ENCODE data around the gene KRTAP5-10. TPM values are rescaled to one million over a fixed set of nuclear protein-coding genes. Genes with fewer than 3 reads are reported as not detected.

Gene KRTAP5-10
- total RNA-seq, 2 donors from 2014 or later = 0.37 TPM; not detected in 1

DNA sequence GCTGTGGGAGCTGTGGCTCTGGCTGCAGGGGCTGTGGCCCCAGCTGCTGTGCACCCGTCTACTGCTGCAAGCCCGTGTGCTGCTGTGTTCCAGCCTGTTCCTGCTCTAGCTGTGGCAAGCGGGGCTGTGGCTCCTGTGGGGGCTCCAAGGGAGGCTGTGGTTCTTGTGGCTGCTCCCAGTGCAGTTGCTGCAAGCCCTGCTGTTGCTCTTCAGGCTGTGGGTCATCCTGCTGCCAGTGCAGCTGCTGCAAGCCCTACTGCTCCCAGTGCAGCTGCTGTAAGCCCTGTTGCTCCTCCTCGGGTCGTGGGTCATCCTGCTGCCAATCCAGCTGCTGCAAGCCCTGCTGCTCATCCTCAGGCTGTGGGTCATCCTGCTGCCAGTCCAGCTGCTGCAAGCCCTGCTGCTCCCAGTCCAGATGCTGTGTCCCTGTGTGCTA, 16.6 kb upstream of the KRTAP5-10 start:
- DNase-seq = no peak
- intact Hi-C loops (cut with DNase I) = no loop called here
- Histone ChIP-seq H3K4me3 (no peak overlapping the region), H3K4me1 (no peaks in the 10 kb centered on the region), H3K9me3 (no peaks in the 10 kb centered on the region), H3K27me3 (no peaks in the 10 kb centered on the region), H3K27ac (no peak overlapping the region), H3K9ac (ENCODE audit: low read depth in 2 of 2, low read length in 2 of 2) (no peak overlapping the region), H3K36me3 (no peaks in the 10 kb centered on the region)
- TF ChIP-seq, protein P1, sequence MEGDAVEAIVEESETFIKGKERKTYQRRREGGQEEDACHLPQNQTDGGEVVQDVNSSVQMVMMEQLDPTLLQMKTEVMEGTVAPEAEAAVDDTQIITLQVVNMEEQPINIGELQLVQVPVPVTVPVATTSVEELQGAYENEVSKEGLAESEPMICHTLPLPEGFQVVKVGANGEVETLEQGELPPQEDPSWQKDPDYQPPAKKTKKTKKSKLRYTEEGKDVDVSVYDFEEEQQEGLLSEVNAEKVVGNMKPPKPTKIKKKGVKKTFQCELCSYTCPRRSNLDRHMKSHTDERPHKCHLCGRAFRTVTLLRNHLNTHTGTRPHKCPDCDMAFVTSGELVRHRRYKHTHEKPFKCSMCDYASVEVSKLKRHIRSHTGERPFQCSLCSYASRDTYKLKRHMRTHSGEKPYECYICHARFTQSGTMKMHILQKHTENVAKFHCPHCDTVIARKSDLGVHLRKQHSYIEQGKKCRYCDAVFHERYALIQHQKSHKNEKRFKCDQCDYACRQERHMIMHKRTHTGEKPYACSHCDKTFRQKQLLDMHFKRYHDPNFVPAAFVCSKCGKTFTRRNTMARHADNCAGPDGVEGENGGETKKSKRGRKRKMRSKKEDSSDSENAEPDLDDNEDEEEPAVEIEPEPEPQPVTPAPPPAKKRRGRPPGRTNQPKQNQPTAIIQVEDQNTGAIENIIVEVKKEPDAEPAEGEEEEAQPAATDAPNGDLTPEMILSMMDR (IDR thresholded peaks at IDR 0.05) = no peak

DNA sequence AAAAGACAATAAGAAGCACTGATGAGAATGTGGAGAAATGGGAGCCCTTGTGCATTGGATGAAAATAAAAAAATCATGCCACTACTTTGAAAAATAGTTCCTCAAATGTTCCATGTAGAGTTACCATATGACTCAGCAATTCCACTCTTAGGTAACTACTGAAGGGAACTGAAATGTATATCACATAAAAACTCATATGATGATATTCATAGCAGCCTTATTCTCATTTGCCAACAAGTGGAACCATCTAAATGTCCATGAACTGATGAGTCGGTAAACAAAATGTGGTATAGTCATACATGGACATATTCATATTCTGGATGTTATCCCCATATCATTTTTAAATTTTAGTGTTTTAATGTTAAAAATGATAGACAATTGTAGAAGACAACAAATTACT, 13.7 kb upstream of the KRTAP5-10 start:
- TF ChIP-seq, protein P1 (IDR thresholded peaks at IDR 0.05) = no peak
- Histone ChIP-seq H3K4me1 (no peaks in the 10 kb centered on the region), H3K9ac (ENCODE audit: low read depth in 2 of 2, low read length in 2 of 2) (no peak overlapping the region), H3K9me3 (no peaks in the 10 kb centered on the region), H3K4me3 (no peak overlapping the region), H3K27me3 (no peaks in the 10 kb centered on the region), H3K27ac (no peak overlapping the region), H3K36me3 (no peaks in the 10 kb centered on the region)
- intact Hi-C loops (cut with DNase I) = no loop called here
- DNase-seq = no peak

DNA sequence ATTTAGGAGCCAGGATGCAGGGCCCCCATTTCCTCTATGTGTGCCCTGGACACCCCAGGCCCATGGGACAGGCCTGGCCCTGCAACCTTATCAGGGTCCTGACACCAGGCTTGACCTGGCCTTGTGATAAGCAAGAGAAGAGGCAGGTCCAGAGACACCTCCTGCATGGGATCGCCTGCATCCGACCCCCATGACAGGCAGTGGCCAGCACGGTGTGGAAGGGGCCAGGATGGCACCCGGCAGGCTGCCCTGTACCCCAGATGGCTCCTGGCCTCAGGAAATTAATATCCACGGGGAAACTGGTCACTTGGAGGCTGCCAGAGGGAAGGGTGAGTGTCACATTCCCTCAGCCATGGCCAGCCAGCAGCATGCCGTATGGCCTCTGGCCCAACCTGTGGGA, 10.4 kb upstream of the KRTAP5-10 start:
- H3K4me3 ChIP-seq = no peak overlapping the region
- no peaks in the 10 kb centered on the region for H3K9me3 ChIP-seq
- intact Hi-C loops (cut with DNase I) = no loop called here
- DNase-seq = no peak
- no peak overlapping the region for H3K27ac ChIP-seq
- no peaks in the 10 kb centered on the region for H3K36me3 ChIP-seq
- H3K27me3 ChIP-seq = no peaks in the 10 kb centered on the region
- TF ChIP-seq, protein P1 (IDR thresholded peaks at IDR 0.05) = no peak
- H3K4me1 ChIP-seq = no peaks in the 10 kb centered on the region
- H3K9ac ChIP-seq (ENCODE audit: low read depth in 2 of 2, low read length in 2 of 2) = no peak overlapping the region

DNA sequence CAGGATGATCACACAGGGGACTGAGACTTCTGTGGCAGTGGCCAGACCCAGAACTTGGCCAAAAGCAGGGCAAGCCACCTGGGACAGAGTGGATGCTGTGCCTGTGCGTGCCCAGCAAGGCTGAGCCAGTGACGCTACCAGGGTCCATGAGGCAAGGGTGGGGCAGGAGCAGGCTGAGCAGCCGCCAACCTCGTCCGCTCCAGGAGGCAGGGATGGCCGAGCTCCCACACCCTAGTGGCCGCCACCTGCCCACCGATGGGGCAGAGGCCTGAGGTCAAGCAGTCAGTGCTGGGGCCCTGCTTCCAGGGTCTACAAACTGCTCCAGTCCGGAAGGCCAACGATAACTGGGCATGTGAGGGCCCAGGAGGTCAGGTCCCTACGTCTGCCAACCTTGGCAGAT, 9.9 kb upstream of the KRTAP5-10 start:
- intact Hi-C loops (cut with DNase I) = no loop called here
- no peaks in the 10 kb centered on the region for H3K27me3 ChIP-seq
- no peak for DNase-seq
- H3K27ac ChIP-seq = no peak overlapping the region
- H3K36me3 ChIP-seq = no peaks in the 10 kb centered on the region
- TF ChIP-seq, protein P1 (IDR thresholded peaks at IDR 0.05) = no peak
- H3K4me3 ChIP-seq = no peak overlapping the region
- H3K9ac ChIP-seq (ENCODE audit: low read depth in 2 of 2, low read length in 2 of 2) = no peak overlapping the region
- H3K9me3 ChIP-seq = no peaks in the 10 kb centered on the region
- H3K4me1 ChIP-seq = no peaks in the 10 kb centered on the region

DNA sequence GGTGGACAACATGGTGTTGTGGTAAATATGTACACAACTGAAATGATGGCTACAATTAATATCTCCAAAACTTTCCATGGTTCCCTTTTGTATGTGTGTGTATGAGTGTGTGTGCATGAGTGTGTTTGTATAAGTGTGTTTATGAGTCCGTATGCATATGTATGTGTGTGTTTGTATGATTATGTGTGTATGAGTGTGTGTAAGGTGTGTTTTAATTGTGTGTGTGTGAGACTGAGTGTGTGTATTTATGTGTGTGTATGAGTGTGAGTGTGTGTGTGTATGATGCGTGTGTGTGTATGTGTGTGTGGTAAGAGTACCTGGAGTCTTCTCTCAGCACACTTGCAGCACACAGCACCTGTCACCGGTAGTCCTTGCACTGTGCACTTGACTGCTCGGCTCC, 9.3 kb upstream of the KRTAP5-10 start:
- Histone ChIP-seq H3K36me3 (no peaks in the 10 kb centered on the region), H3K4me1 (no peaks in the 10 kb centered on the region), H3K4me3 (no peak overlapping the region), H3K9me3 (no peaks in the 10 kb centered on the region), H3K27ac (no peak overlapping the region), H3K27me3 (no peaks in the 10 kb centered on the region), H3K9ac (ENCODE audit: low read depth in 2 of 2, low read length in 2 of 2) (no peak overlapping the region)
- TF ChIP-seq, protein P1 (IDR thresholded peaks at IDR 0.05) = no peak
- intact Hi-C loops (cut with DNase I) = no loop called here
- no peak for DNase-seq

DNA sequence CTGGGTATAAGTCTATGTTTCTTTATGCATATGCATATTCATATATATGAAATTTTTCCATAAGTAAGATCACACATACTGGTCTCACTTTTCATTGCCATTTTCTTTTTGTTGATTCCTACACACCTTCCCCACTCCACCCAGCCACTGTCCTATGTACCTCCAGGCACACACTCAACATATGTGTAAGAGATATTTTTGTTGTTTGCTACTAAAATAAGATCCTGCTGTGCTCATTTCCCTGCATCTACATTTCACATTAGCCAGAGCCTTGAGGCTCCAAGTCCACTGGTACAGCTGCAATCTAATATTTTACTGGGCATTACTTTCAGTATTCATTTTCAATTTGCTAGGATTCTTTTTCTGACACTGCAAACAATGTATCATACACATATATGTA, 8.1 kb upstream of the KRTAP5-10 start:
- no peak overlapping the region for H3K27ac ChIP-seq
- intact Hi-C loops (cut with DNase I) = no loop called here
- no peaks in the 10 kb centered on the region for H3K27me3 ChIP-seq
- no peaks in the 10 kb centered on the region for H3K4me1 ChIP-seq
- TF ChIP-seq, protein P1 (IDR thresholded peaks at IDR 0.05) = no peak
- no peak overlapping the region for H3K9ac ChIP-seq (ENCODE audit: low read depth in 2 of 2, low read length in 2 of 2)
- no peaks in the 10 kb centered on the region for H3K36me3 ChIP-seq
- no peak overlapping the region for H3K4me3 ChIP-seq
- DNase-seq = no peak
- no peaks in the 10 kb centered on the region for H3K9me3 ChIP-seq

All from colonic mucosa (tissue), 4 donors.